Cardiac muscle cell (in vitro differentiated cells and primary cell): Measurements from ENCODE around the gene CBFA2T3. TPM values are rescaled to one million over a fixed set of nuclear protein-coding genes. Genes with fewer than 3 reads are reported as not detected.

Experiments used
- DNase-seq, 2 donors: peaks; one replicate each; pipeline versions ENCODE4 v3.0.0 to v3.0.0-alpha.2; 2010 to 2017; ENCODE audit warnings: low read depth in 1 of 2, low spot score in 1 of 2
- H3K27ac ChIP-seq: fragments of 200-600 bp; sonication (generic); 2 replicates; pipeline ENCODE4 v1.5.1; 2016
- H3K27me3 ChIP-seq: fragments of 200-600 bp; sonication (generic); 2 replicates; pipeline ENCODE4 v1.6.0; 2016; ENCODE audit warnings: control low read depth
- H3K36me3 ChIP-seq: fragments of 200-600 bp; sonication (generic); 2 replicates; pipeline ENCODE4 v1.5.1; 2016; ENCODE audit warnings: control low read depth
- H3K4me1 ChIP-seq: fragments of 200-600 bp; sonication (generic); 2 replicates; pipeline ENCODE4 v1.8.1; 2017; ENCODE audit warnings: low read depth, mild to moderate bottlenecking, mixed run types
- H3K4me3 ChIP-seq: fragments of 200-600 bp; sonication (generic); 2 replicates; pipeline ENCODE4 v1.5.1; 2016; ENCODE audit warnings: mild to moderate bottlenecking
- H3K9me3 ChIP-seq: fragments of 200-600 bp; sonication (generic); 2 replicates; pipeline ENCODE4 v1.5.1; 2017; ENCODE audit warnings: low read depth, mild to moderate bottlenecking, control low read depth
- polyA plus RNA-seq: library from polyadenylated mRNA; unstranded; fragments of >200 nt; fragmentation: Nextera tagmentation; extraction: Ambion mirVana; gene quantifications from 2 replicates; pipeline ENCODE4 v1.2.1, GENCODE V29; 2016
- total RNA-seq: library from RNA; depleted of rRNA; stranded (reverse); fragments of >200 nt; gene quantifications from 2 replicates; pipeline ENCODE4 v1.2.3, GENCODE V29; 2016
- TF ChIP-seq, protein P1 (sequence below): IDR thresholded peaks from 2 replicates; pipeline ENCODE4 v1.5.1; 2012; ENCODE audit warnings: low read depth, mild to moderate bottlenecking, low read length

Gene CBFA2T3
- total and polyA plus RNA-seq, 2 experiments from 2014 or later = 0.69 to 1.5 TPM

DNA sequence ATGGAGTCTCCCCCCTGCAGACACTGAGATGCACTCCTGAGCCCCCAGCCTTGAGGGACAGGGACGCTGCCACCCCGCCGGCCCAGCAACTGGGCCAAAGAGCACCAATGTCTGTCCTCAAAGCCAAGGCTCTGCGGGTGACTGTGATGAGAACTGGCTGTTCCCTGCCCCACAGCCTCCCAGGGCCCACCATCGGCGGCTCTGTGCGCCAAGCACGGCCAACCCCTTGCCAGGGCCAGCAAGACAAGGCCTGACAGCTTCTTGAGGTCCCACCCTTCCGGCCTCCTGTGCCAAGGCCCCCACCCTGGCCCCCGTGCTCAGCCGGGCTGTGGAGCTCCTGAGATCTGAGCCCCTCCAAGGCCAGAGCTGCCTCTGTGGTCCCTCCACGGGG, 76.3 kb downstream of the CBFA2T3 start:
- TF ChIP-seq, protein P1, sequence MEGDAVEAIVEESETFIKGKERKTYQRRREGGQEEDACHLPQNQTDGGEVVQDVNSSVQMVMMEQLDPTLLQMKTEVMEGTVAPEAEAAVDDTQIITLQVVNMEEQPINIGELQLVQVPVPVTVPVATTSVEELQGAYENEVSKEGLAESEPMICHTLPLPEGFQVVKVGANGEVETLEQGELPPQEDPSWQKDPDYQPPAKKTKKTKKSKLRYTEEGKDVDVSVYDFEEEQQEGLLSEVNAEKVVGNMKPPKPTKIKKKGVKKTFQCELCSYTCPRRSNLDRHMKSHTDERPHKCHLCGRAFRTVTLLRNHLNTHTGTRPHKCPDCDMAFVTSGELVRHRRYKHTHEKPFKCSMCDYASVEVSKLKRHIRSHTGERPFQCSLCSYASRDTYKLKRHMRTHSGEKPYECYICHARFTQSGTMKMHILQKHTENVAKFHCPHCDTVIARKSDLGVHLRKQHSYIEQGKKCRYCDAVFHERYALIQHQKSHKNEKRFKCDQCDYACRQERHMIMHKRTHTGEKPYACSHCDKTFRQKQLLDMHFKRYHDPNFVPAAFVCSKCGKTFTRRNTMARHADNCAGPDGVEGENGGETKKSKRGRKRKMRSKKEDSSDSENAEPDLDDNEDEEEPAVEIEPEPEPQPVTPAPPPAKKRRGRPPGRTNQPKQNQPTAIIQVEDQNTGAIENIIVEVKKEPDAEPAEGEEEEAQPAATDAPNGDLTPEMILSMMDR = no peak
- Histone ChIP-seq H3K4me1 (no peaks in the 10 kb centered on the region), H3K4me3 (no peak overlapping the region)

DNA sequence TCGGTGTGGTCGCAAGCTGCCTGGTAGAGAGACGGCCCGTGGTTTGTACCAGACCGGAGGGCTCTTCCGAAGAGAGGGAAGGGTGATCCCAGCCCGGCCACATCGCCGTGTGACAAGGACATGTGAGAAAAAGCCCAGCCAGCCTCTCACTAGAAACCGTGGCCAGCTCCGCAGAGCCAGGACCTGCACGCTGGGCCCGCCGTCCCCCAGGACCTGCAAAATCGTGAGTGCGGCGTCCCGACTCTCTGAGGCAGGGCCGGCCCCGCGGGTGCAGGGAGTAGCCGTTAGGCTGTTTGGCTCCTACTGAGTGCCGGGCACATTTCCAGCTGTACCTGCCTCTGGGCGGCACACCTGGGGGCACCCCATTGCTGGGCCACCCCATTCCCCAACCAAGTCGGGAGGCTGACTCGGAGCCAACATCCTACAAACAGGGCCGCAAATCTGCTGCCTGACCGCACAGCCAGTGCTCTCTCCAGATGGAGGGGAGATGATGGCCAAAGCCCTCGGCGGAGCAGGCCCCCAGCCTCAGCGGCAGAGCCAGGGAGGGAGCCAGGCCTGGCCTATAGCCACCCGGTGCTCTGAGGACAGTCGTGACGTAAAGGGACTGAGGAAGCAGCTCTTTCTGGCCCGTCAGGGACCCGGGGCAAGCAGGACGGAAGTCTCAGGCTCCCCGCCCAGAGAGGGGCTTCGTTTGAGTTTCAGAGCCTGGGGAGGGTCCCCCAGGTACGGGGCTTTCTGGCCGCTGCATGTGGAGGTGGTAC, 76.9 kb downstream of the CBFA2T3 start:
- no peaks in the 10 kb centered on the region for H3K36me3 ChIP-seq
- no peaks in the 10 kb centered on the region for H3K27me3 ChIP-seq
- no peaks in the 10 kb centered on the region for H3K4me1 ChIP-seq
- no peak overlapping the region for H3K4me3 ChIP-seq
- no peaks in the 10 kb centered on the region for H3K9me3 ChIP-seq
- TF ChIP-seq, protein P1 = no peak
- H3K27ac ChIP-seq = no peak overlapping the region
- DNase-seq = no peak

More for the DNA sequence above, 76.3 kb downstream of the CBFA2T3 start:
- Histone ChIP-seq H3K27me3 (no peaks in the 10 kb centered on the region), H3K36me3 (no peaks in the 10 kb centered on the region), H3K9me3 (no peaks in the 10 kb centered on the region), H3K27ac (no peak overlapping the region)
- no peak for DNase-seq

DNA sequence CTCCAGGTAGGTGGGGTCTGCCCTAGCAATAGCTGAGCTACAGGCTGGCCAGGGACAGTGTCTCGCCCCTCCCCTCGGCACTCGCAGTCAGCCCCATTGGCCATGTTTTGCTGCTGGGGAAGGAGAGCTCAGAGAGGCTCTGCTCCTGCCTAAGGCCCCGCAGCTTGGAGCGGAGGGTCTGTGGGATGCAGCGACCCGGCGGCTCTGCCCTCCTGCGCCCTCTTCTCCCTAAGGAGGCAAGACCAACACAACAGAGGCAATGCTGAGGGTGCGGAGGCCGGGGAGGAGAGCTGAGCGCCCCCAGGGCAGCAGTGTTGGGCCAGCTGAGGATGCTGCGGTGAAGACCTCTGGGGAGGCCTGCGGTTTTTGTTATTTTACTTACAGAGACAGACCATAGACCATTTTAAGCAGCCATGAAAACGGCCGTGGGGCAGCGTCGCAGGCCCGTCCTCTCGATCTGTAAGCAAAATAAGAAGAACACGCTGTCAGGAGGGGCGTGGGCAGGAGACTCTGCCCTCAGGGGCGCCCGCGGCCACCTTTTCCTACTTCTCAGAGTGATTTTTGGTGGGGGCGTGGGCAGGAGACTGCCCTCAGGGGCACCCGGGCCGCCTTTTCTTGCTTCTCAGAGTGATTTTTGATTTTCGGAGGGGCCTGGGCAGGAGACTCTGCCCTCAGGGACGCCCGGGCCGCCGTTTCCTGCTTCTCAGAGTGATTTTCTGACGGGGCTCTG, 79.1 kb downstream of the CBFA2T3 start:
- no peak overlapping the region for H3K27ac ChIP-seq
- H3K4me1 ChIP-seq = no peaks in the 10 kb centered on the region
- DNase-seq = no peak
- TF ChIP-seq, protein P1 = no peak
- no peaks in the 10 kb centered on the region for H3K9me3 ChIP-seq
- no peaks in the 10 kb centered on the region for H3K27me3 ChIP-seq
- H3K4me3 ChIP-seq = no peak overlapping the region
- no peaks in the 10 kb centered on the region for H3K36me3 ChIP-seq

DNA sequence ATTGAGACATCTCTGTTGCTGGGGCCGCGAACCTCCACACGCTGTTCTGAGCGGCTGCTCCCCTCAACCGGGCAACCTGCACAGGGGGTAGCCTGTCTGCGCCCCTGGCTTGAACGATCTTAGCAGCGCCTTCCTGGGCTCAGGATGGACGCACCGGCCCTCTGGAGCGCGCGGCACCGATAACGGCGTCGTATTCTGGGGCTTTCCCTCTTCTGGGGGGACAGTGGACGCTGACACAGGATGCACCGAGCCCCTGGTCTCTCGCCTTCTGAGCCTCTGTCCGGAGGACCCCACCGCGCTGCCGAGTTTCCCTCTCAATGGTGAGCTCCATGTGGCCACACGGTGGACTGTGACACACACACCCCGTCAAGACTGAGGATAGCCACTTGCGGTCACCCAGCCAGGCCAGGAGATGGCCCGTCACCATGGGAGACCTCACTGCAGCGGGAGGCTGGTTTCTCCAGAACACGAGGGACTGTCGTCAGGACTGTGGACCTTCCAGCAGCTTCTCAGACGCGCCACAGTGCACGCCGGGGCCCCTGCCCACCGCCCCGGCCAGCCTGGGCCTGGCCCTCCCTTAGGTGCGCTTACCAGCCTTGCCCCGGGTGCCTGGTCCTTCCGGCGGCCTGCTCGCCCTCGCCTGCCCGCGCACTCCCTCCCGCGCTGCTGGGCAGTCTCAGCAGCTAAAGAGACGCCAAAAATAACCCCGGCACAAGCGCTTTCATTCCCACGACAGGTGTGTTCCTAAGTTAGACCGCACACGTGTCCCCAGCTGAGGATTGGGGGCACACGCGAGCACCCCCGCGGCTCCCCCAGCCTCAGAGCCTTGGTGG, 80.6 kb downstream of the CBFA2T3 start:
- Histone ChIP-seq H3K36me3 (no peaks in the 10 kb centered on the region), H3K27ac (no peak overlapping the region), H3K9me3 (no peaks in the 10 kb centered on the region), H3K27me3 (no peaks in the 10 kb centered on the region), H3K4me3 (no peak overlapping the region), H3K4me1 (no peaks in the 10 kb centered on the region)
- TF ChIP-seq, protein P1 = no peak
- DNase-seq = no peak

DNA sequence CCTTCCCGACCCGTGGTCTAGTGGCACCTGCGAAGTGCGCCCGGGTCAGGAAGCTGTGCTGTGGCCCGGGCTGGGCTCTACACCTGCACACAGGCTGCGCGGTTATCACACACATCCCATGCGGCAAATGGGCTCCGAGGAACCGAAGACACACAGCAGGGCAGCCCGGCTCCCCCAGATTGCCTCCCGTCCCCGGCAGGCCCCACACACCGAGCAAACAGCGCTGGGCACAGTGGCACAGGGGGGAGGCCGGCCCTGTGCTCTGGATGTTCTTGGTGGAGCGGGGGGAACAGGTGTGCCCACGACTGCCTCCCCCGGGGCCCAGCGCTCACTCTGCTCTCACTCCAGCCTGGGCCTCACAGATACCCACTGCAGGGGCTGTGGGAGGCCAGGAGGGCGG, 81.7 kb downstream of the CBFA2T3 start:
- no peak overlapping the region for H3K4me3 ChIP-seq

More for the DNA sequence above, 81.7 kb downstream of the CBFA2T3 start:
- no peaks in the 10 kb centered on the region for H3K9me3 ChIP-seq
- TF ChIP-seq, protein P1 = no peak
- no peaks in the 10 kb centered on the region for H3K4me1 ChIP-seq
- no peaks in the 10 kb centered on the region for H3K27me3 ChIP-seq
- H3K27ac ChIP-seq = no peak overlapping the region
- no peaks in the 10 kb centered on the region for H3K36me3 ChIP-seq
- no peak for DNase-seq
